HL-60 (cell line): ENCODE results near the gene PCNX2.

Experiments
- CTCF ChIP-seq: IDR thresholded peaks from one replicate; pipeline ENCODE4 v1.5.1; 2011; ENCODE audit warnings: low read length, control low read depth, inconsistent platforms; ENCODE audit not compliant: insufficient read depth
- TF ChIP-seq, protein P1 (sequence below): IDR thresholded peaks from 2 replicates; pipeline ENCODE4 v1.6.1; 2012; ENCODE audit warnings: low read depth; ENCODE audit not compliant: insufficient replicate concordance

DNA sequence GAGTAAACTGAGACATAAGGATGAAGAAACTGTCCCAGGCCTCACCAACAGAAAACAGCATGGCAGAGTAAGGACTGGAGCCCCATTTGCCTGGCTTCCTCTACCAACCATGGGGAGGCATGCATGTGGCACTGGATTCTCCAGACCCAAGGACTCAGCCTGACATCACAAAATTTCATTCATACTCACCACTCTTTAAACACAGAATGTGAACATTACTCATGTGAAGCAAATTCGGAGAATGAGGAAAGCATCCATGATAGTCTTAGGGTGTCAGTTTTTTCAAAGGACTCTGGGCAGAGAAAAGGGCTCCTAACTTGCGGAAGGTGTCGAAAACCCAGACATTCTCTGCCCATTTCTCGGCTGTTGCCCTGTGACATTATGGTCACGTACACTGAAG is 83.9 kb downstream of the PCNX2 start:
- TF ChIP-seq, protein P1, sequence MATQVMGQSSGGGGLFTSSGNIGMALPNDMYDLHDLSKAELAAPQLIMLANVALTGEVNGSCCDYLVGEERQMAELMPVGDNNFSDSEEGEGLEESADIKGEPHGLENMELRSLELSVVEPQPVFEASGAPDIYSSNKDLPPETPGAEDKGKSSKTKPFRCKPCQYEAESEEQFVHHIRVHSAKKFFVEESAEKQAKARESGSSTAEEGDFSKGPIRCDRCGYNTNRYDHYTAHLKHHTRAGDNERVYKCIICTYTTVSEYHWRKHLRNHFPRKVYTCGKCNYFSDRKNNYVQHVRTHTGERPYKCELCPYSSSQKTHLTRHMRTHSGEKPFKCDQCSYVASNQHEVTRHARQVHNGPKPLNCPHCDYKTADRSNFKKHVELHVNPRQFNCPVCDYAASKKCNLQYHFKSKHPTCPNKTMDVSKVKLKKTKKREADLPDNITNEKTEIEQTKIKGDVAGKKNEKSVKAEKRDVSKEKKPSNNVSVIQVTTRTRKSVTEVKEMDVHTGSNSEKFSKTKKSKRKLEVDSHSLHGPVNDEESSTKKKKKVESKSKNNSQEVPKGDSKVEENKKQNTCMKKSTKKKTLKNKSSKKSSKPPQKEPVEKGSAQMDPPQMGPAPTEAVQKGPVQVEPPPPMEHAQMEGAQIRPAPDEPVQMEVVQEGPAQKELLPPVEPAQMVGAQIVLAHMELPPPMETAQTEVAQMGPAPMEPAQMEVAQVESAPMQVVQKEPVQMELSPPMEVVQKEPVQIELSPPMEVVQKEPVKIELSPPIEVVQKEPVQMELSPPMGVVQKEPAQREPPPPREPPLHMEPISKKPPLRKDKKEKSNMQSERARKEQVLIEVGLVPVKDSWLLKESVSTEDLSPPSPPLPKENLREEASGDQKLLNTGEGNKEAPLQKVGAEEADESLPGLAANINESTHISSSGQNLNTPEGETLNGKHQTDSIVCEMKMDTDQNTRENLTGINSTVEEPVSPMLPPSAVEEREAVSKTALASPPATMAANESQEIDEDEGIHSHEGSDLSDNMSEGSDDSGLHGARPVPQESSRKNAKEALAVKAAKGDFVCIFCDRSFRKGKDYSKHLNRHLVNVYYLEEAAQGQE, result no peak
- TF ChIP-seq CTCF, result no peak
